SH-SY5Y (cell line): Measurements from ENCODE around the gene KNSTRN.

Experiments used
- GATA2 ChIP-seq: IDR thresholded peaks from 2 replicates; pipeline ENCODE4 v1.6.1; 2011; ENCODE audit warnings: mild to moderate bottlenecking, low read depth, low read length
- GATA3 ChIP-seq: IDR thresholded peaks from 2 replicates; pipeline ENCODE4 v1.6.1; 2011; ENCODE audit warnings: low read depth, mild to moderate bottlenecking, low read length, moderate library complexity

Gene KNSTRN

GRCh38 chr15:40437752-40438687, 55.5 kb downstream of the KNSTRN start:
- no peak for TF ChIP-seq GATA3
- TF ChIP-seq GATA2: no peak

GRCh38 chr15:40438712-40439111, 56.2 kb downstream of the KNSTRN start:
- TF ChIP-seq GATA3 (no peak), GATA2 (no peak)

GRCh38 chr15:40439461-40439959, 57.0 kb downstream of the KNSTRN start:
- no peak for TF ChIP-seq GATA2

- TF ChIP-seq GATA2 (no peak), GATA3 (no peak)
These were observed 57.6 kb downstream of the KNSTRN start for GRCh38 chr15:40439960-40440742.

- TF ChIP-seq GATA2 (no peak), GATA3 (no peak)
These were observed 58.4 kb downstream of the KNSTRN start, which contains the start of gene BAHD1 for GRCh38 chr15:40440743-40441564. Gene BAHD1 (plus strand): TSS chr15:40440953. CDS start chr15:40458465, 17,512 bp downstream.

GRCh38 chr15:40441565-40442531, 59.3 kb downstream of the KNSTRN start:
- TF ChIP-seq GATA2 (no peak), GATA3 (no peak)

GRCh38 chr15:40443255-40443654, 60.7 kb downstream of the KNSTRN start:
- TF ChIP-seq GATA2 (no peak), GATA3 (no peak)

GRCh38 chr15:40443846-40444245, 61.3 kb downstream of the KNSTRN start:
- TF ChIP-seq GATA2 (no peak), GATA3 (no peak)
